Sigmoid colon (tissue), 7 donors: Measurements from ENCODE around the gene DDX6. TPM values are rescaled to one million over a fixed set of nuclear protein-coding genes. Genes with fewer than 3 reads are reported as not detected.
"Not testable (repeated sequence)": the region's sequence is repeated elsewhere in the genome, so short reads cannot be mapped to it uniquely, and the experiment has no call there.

Source experiments
- DNase-seq: peaks from one replicate; pipeline ENCODE4 v3.0.0-alpha.2; 2019
- H3K27ac ChIP-seq, 4 donors: fragments of 200-600 bp; sonication (generic); one replicate each; pipeline ENCODE4 v1.5.1; 2016 to 2019; ENCODE audit warnings: mild to moderate bottlenecking in 1 of 4
- H3K27me3 ChIP-seq, 3 donors: fragments of 200-600 bp; sonication (generic); one replicate each; pipeline ENCODE4 v1.5.1; 2019; ENCODE audit warnings: mild to moderate bottlenecking in 1 of 3
- H3K36me3 ChIP-seq, 4 donors: fragments of 200-600 bp; sonication (generic); one replicate each; pipeline ENCODE4 v1.5.1; 2016 to 2019
- H3K4me1 ChIP-seq, 4 donors: fragments of 200-600 bp; sonication (generic); one replicate each; pipeline ENCODE4 v1.5.1; 2017 to 2019
- H3K4me3 ChIP-seq, 4 donors: fragments of 200-600 bp; sonication (generic); one replicate each; pipeline ENCODE4 v1.5.1; 2017 to 2019; ENCODE audit warnings: mild to moderate bottlenecking in 2 of 4, moderate library complexity in 1 of 4
- H3K9me3 ChIP-seq, 4 donors: fragments of 200-600 bp in 3 of 4; sonication (generic) in 3 of 4; one replicate each; pipeline versions ENCODE4 v1.5.1 to v1.6.1; 2013 to 2019
- EP300 ChIP-seq, 4 donors: sonication (generic); formaldehyde crosslinking; IDR thresholded peaks; one replicate each; pipeline ENCODE4 v1.6.1; 2017; ENCODE audit warnings: antibody characterized with exemption in 4 of 4
- POLR2A ChIP-seq, 2 donors: fragments of 450-650 bp; IDR thresholded peaks; one replicate each; pipeline ENCODE4 v1.6.1; 2016; ENCODE audit warnings: antibody characterized with exemption in 2 of 2, mild to moderate bottlenecking in 2 of 2, moderate library complexity in 2 of 2
- POLR2AphosphoS5 ChIP-seq, 4 donors: sonication (generic); formaldehyde crosslinking; IDR thresholded peaks; one replicate each; pipeline ENCODE4 v1.6.1; 2017; ENCODE audit warnings: antibody characterized with exemption in 4 of 4
- WGBS, 2 donors: extraction: QIAGEN DNeasy Blood & Tissue Kit; methylation state at CpG; one replicate each; pipeline ENCODE4 v1.1.7; 2013; 5-methylcytosine and 5-hydroxymethylcytosine counted together
- intact Hi-C: fragments of 100-400 bp; cut with DNase I; formaldehyde crosslinking; loops from one replicate; pipeline ENCODE4 v1.15.1; 2023
- polyA plus RNA-seq, 3 donors: library from polyadenylated mRNA; stranded (reverse); fragments of 200-250 nt; gene quantifications; one replicate each; pipeline ENCODE4 v1.2.3, GENCODE V29; 2013
- total RNA-seq, 4 donors: library from RNA; depleted of rRNA; stranded (reverse); fragments of >200 nt; gene quantifications; one replicate each; pipeline ENCODE4 v1.1.0, GENCODE V29; 2016
- TF ChIP-seq, protein P1 (sequence below), 4 experiments: fragments of 450-650 bp in 3 of 4; fragments of 200-600 bp in 1 of 4; IDR thresholded peaks; one replicate each; pipeline ENCODE4 v1.5.1; 2016 to 2019; ENCODE audit warnings: antibody characterized with exemption in 4 of 4, mild to moderate bottlenecking in 3 of 4, moderate library complexity in 2 of 4
- donor health status: healthy with polysubstance abuse.
- donor health status: Bipolar disorder and iron deficiency.
- donor health status: healthy.

DDX6 gene
- total and polyA plus RNA-seq, 7 donors, result 19.2 to 137 (median 97.8) TPM

DNA sequence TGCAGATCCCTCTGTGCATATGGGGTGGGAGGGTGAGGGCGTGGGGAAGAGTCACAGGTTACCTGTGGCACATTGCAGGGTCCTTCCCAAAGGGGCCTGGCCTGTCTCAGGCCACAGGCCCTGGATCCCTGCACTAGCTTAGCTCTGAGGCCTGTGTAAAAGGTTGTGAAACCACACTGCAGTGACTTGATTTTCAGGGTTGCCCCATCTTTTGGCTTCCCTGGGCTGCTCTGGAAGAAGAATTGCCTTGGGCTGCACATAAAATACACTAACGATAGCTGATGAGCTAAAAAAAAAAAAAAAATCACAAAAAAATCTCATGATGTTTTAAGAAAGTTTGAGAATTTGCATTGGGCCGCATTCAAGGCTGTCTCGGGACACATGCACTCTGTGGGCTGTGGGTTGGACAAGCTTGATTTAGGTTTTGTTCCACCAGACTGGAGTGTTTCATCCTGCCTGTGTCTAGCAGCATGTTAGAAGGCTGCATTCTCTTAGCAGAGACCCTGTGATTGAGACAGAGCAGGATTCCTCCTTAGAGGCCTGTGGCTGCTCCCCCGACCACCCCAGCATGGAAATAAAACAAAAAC is 75.6 kb downstream of the DDX6 start:
- WGBS, 2 donors, result 73 to 75% methylated on average over 5 of the region's 5 CpGs

DNA sequence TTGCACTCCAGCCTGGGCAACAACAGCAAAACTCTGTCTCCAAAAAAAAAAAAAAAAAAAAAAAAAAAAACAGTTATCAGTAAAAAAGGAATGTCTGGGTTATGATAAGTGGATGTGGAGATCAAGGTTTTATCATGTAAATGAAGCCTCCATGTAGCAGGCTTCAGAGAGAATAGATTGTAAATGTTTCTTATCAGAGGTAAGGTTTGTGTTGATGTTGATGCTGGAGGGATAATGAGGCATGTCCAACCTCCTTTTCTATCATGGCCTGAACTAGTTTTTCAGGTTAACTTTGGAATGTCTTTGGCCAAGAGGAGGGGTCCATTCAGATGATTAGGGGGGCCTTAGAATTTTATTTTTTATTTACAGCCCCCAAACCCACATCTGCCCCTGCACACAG is 76.1 kb downstream of the DDX6 start:
- Histone ChIP-seq H3K9me3 (no peaks in the 10 kb centered on the region), H3K4me3 (no peak overlapping the region), H3K27ac (peak overlapping the region in 1 of 4 donors; percentile 32), H3K4me1 (no peaks in the 10 kb centered on the region), H3K27me3 (no peaks in the 10 kb centered on the region), H3K36me3 (no peaks in the 10 kb centered on the region)
- TF ChIP-seq POLR2AphosphoS5 (IDR thresholded peaks at IDR 0.05), result no peak
- no peak for TF ChIP-seq POLR2A (IDR thresholded peaks at IDR 0.05)
- TF ChIP-seq, protein P1, sequence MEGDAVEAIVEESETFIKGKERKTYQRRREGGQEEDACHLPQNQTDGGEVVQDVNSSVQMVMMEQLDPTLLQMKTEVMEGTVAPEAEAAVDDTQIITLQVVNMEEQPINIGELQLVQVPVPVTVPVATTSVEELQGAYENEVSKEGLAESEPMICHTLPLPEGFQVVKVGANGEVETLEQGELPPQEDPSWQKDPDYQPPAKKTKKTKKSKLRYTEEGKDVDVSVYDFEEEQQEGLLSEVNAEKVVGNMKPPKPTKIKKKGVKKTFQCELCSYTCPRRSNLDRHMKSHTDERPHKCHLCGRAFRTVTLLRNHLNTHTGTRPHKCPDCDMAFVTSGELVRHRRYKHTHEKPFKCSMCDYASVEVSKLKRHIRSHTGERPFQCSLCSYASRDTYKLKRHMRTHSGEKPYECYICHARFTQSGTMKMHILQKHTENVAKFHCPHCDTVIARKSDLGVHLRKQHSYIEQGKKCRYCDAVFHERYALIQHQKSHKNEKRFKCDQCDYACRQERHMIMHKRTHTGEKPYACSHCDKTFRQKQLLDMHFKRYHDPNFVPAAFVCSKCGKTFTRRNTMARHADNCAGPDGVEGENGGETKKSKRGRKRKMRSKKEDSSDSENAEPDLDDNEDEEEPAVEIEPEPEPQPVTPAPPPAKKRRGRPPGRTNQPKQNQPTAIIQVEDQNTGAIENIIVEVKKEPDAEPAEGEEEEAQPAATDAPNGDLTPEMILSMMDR (IDR thresholded peaks at IDR 0.05), result no peak
- no peak for TF ChIP-seq EP300 (IDR thresholded peaks at IDR 0.05)
- intact Hi-C loops, result no loop called here
- no peak for DNase-seq

More for the DNA sequence above, 75.6 kb downstream of the DDX6 start:
- no peaks in the 10 kb centered on the region for H3K36me3 ChIP-seq
- H3K4me1 ChIP-seq, result no peaks in the 10 kb centered on the region
- no peak for DNase-seq
- intact Hi-C loops, result no loop called here
- TF ChIP-seq POLR2AphosphoS5 (IDR thresholded peaks at IDR 0.05), result no peak
- no peak for TF ChIP-seq POLR2A (IDR thresholded peaks at IDR 0.05)
- TF ChIP-seq EP300 (IDR thresholded peaks at IDR 0.05), result no peak
- TF ChIP-seq, protein P1 (IDR thresholded peaks at IDR 0.05), result no peak
- H3K27ac ChIP-seq, result peak overlapping the region in 2 of 4 donors; percentile 16 to 32
- H3K27me3 ChIP-seq, result no peaks in the 10 kb centered on the region
- no peaks in the 10 kb centered on the region for H3K9me3 ChIP-seq
- no peak overlapping the region for H3K4me3 ChIP-seq

DNA sequence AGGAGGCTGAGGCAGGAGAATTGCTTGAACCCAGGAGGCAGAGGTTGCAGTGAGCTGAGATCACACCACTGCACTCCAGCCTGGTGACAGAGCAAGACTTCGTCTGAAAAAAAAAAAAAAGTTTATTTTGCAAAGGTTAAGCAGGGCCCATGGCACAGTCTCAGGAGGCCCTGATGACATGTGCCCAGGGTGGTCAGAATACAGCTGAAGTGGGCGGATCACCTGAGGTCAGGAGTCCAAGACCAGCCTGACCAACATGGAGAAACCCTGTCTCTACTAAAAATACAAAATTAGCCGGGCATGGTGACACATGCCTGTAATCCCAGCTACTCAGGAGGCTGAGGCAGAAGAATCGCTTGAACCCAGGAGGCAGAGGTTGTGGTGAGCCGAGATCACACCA is 76.5 kb downstream of the DDX6 start:
- not testable (repeated sequence) for H3K4me1 ChIP-seq, H3K27ac ChIP-seq
- 91 to 92% methylated on average over 5 of the region's 5 CpGs for WGBS, 2 donors

DNA sequence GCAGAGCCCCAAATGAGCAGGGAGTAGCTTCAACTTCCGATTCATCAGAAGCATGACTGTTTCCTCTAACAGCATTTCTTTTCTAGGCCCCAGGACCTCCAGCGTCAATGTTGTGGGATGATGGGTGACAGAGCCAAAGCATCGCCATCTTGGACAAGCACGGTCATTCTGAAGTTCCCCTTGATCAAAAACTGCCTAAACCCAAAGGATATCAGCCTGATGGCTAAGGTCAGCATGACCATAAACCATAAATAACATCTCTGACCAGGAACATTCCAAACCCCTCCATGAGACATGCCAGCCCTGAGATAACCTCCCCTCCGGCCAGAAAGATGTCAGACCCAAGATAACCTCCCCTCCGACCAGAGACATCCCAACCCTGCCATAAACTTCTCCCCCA is 82.7 kb downstream of the DDX6 start:
- 95 to 96% methylated on average over 6 of the region's 6 CpGs for WGBS, 2 donors
- Histone ChIP-seq H3K27me3 (no peaks in the 10 kb centered on the region), H3K4me3 (no peak overlapping the region), H3K4me1 (no peaks in the 10 kb centered on the region), H3K9me3 (no peaks in the 10 kb centered on the region), H3K27ac (no peak overlapping the region), H3K36me3 (no peaks in the 10 kb centered on the region)
- DNase-seq, result no peak
- TF ChIP-seq POLR2AphosphoS5 (IDR thresholded peaks at IDR 0.05), result no peak
- no peak for TF ChIP-seq POLR2A (IDR thresholded peaks at IDR 0.05)
- TF ChIP-seq EP300 (IDR thresholded peaks at IDR 0.05), result no peak
- TF ChIP-seq, protein P1 (IDR thresholded peaks at IDR 0.05), result no peak
- intact Hi-C loops, result no loop called here

More for the DNA sequence above, 76.5 kb downstream of the DDX6 start:
- intact Hi-C loops, DNase-seq, H3K27me3 ChIP-seq, H3K9me3 ChIP-seq, H3K36me3 ChIP-seq, H3K4me3 ChIP-seq: not testable (repeated sequence)

DNA sequence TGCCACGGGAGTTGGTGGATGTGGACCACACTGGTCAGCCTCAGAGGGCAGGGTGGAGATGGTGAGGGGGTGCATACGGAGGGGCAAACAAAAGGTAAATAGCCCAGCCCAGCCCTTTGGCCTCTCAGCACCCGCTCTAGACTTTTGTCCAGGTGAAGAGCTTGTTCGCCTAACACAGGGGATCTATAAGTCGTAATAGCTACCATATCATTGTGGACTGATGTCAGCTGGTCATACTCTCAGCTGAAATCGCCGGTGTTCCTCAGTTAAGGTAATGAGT is 84.5 kb downstream of the DDX6 start:
- no peaks in the 10 kb centered on the region for H3K36me3 ChIP-seq
- H3K4me3 ChIP-seq, result no peak overlapping the region
- H3K27me3 ChIP-seq, result no peaks in the 10 kb centered on the region
- H3K4me1 ChIP-seq, result no peaks in the 10 kb centered on the region
- WGBS, 2 donors, result 88 to 92% methylated on average over 7 of the region's 7 CpGs
- DNase-seq, result no peak
- intact Hi-C loops, result no loop called here
- TF ChIP-seq POLR2AphosphoS5 (IDR thresholded peaks at IDR 0.05) (no peak), EP300 (IDR thresholded peaks at IDR 0.05) (no peak), POLR2A (IDR thresholded peaks at IDR 0.05) (no peak)
- TF ChIP-seq, protein P1 (IDR thresholded peaks at IDR 0.05), result no peak
- H3K27ac ChIP-seq, result no peak overlapping the region
- H3K9me3 ChIP-seq, result no peaks in the 10 kb centered on the region
